ENCODE results near the gene ITGA8.

The ITGA8 gene

GRCh38 chr10:15718694-15719048 lies 1.1 kb downstream of the ITGA8 start:
- no peak for TF ChIP-seq GATA3 (IDR thresholded peaks at IDR 0.05; ENCODE audit: low read depth, low read length)
- TF ChIP-seq GATA2 (IDR thresholded peaks at IDR 0.05; ENCODE audit: low read depth, low read length), result no peak

- TF ChIP-seq GATA3 (IDR thresholded peaks at IDR 0.05; ENCODE audit: low read depth, low read length) (no peak), GATA2 (IDR thresholded peaks at IDR 0.05; ENCODE audit: low read depth, low read length) (no peak)
Measured at GRCh38 chr10:15715619-15716227, 4.0 kb downstream of the ITGA8 start.

GRCh38 chr10:15714847-15715246 lies 4.9 kb downstream of the ITGA8 start:
- TF ChIP-seq GATA2 (IDR thresholded peaks at IDR 0.05; ENCODE audit: low read depth, low read length), result no peak

- TF ChIP-seq GATA3 (IDR thresholded peaks at IDR 0.05; ENCODE audit: low read depth, low read length), result no peak
- TF ChIP-seq GATA2 (IDR thresholded peaks at IDR 0.05; ENCODE audit: low read depth, low read length), result no peak
Measured at GRCh38 chr10:15712883-15713282, 6.8 kb downstream of the ITGA8 start.

GRCh38 chr10:15710455-15710854 lies 9.3 kb downstream of the ITGA8 start:
- TF ChIP-seq GATA2 (IDR thresholded peaks at IDR 0.05; ENCODE audit: low read depth, low read length), result no peak
- TF ChIP-seq GATA3 (IDR thresholded peaks at IDR 0.05; ENCODE audit: low read depth, low read length), result no peak

- TF ChIP-seq GATA2 (IDR thresholded peaks at IDR 0.05; ENCODE audit: low read depth, low read length), result no peak
- TF ChIP-seq GATA3 (IDR thresholded peaks at IDR 0.05; ENCODE audit: low read depth, low read length), result no peak
Measured at GRCh38 chr10:15705298-15705697, 14.4 kb downstream of the ITGA8 start.

GRCh38 chr10:15704581-15704968 lies 15.1 kb downstream of the ITGA8 start:
- TF ChIP-seq GATA2 (IDR thresholded peaks at IDR 0.05; ENCODE audit: low read depth, low read length) (no peak), GATA3 (IDR thresholded peaks at IDR 0.05; ENCODE audit: low read depth, low read length) (no peak)

- TF ChIP-seq GATA2 (IDR thresholded peaks at IDR 0.05; ENCODE audit: low read depth, low read length), result no peak
- TF ChIP-seq GATA3 (IDR thresholded peaks at IDR 0.05; ENCODE audit: low read depth, low read length), result no peak
Measured at GRCh38 chr10:15703944-15704580, 15.7 kb downstream of the ITGA8 start.

- TF ChIP-seq GATA2 (IDR thresholded peaks at IDR 0.05; ENCODE audit: low read depth, low read length), result no peak
- TF ChIP-seq GATA3 (IDR thresholded peaks at IDR 0.05; ENCODE audit: low read depth, low read length), result no peak
Measured at GRCh38 chr10:15703151-15703880, 16.4 kb downstream of the ITGA8 start.

- no peak for TF ChIP-seq GATA3 (IDR thresholded peaks at IDR 0.05; ENCODE audit: low read depth, low read length)
- no peak for TF ChIP-seq GATA2 (IDR thresholded peaks at IDR 0.05; ENCODE audit: low read depth, low read length)
Measured at GRCh38 chr10:15700078-15700674, 19.5 kb downstream of the ITGA8 start.

GRCh38 chr10:15695852-15696251 lies 23.9 kb downstream of the ITGA8 start:
- TF ChIP-seq GATA3 (IDR thresholded peaks at IDR 0.05; ENCODE audit: low read depth, low read length) (no peak), GATA2 (IDR thresholded peaks at IDR 0.05; ENCODE audit: low read depth, low read length) (no peak)

GRCh38 chr10:15690031-15690430 lies 29.7 kb downstream of the ITGA8 start:
- no peak for TF ChIP-seq GATA2 (IDR thresholded peaks at IDR 0.05; ENCODE audit: low read depth, low read length)
- no peak for TF ChIP-seq GATA3 (IDR thresholded peaks at IDR 0.05; ENCODE audit: low read depth, low read length)

GRCh38 chr10:15684768-15685167 lies 35.0 kb downstream of the ITGA8 start:
- no peak for TF ChIP-seq GATA3 (IDR thresholded peaks at IDR 0.05; ENCODE audit: low read depth, low read length)
- TF ChIP-seq GATA2 (IDR thresholded peaks at IDR 0.05; ENCODE audit: low read depth, low read length), result no peak

- TF ChIP-seq GATA2 (IDR thresholded peaks at IDR 0.05; ENCODE audit: low read depth, low read length), result no peak
- TF ChIP-seq GATA3 (IDR thresholded peaks at IDR 0.05; ENCODE audit: low read depth, low read length), result no peak
Measured at GRCh38 chr10:15681076-15681475, 38.6 kb downstream of the ITGA8 start.

GRCh38 chr10:15678851-15679250 lies 40.9 kb downstream of the ITGA8 start:
- TF ChIP-seq GATA3 (IDR thresholded peaks at IDR 0.05; ENCODE audit: low read depth, low read length) (no peak), GATA2 (IDR thresholded peaks at IDR 0.05; ENCODE audit: low read depth, low read length) (no peak)
